Activated naive CD4-positive, alpha-beta T cell treated with anti-CD3 and anti-CD28 coated beads, Interleukin-2, amount 50 U/mL, for 24 hours (primary cell): ENCODE results near the gene TM4SF20.

Source experiments
- H3K27ac Mint-ChIP-seq: one replicate; pipeline ENCODE4 v1.8.0; 2021; ENCODE audit warnings: mild to moderate bottlenecking, mixed read lengths
- H3K27me3 Mint-ChIP-seq: one replicate; pipeline ENCODE4 v1.8.0; 2021; ENCODE audit warnings: mixed read lengths
- H3K36me3 Mint-ChIP-seq: one replicate; pipeline ENCODE4 v1.8.0; 2021; ENCODE audit warnings: mixed read lengths
- H3K4me1 Mint-ChIP-seq: one replicate; pipeline ENCODE4 v1.8.0; 2021; ENCODE audit warnings: mixed read lengths
- H3K4me3 Mint-ChIP-seq: one replicate; pipeline ENCODE4 v1.8.0; 2021; ENCODE audit warnings: mild to moderate bottlenecking, mixed read lengths
- H3K9me3 Mint-ChIP-seq: one replicate; pipeline ENCODE4 v1.8.0; 2021; ENCODE audit warnings: mixed read lengths

Gene TM4SF20

DNA sequence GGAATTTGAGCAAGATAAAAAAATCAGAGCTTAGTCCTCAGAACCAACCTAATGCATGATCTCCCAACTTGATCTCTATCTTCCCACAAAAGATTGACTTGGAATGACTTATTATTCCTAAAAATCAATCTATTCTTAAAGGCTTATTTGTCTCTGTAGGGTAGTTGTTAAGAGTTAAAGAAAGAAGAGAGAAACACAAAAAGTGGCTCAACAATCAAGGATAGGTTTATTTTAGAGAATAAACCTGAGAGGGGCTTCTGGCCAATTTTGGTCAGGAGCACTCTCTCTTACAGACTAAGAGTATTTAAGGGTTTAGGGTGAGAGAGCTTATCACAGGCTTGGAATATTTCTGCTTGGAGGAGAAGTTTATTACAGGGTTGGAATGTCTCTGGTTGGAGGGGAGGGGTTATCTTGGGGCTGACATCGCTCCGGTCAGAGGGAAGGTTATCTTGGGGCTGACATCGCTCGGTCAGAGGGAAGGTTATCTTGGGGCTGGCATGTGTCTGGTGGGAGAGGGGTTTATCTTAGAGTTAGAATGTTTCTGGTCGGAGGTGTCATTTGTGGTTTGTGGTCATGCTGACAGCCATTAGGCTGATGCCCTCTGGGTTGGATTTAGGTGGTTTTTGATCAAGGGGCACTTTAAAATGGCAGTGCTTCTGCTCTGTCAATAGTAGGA is 56.4 kb downstream of the TM4SF20 start:
- no peaks in the 10 kb centered on the region for H3K27me3 Mint-ChIP-seq
- peaks cover 3% of the 10 kb centered on the region for H3K9me3 Mint-ChIP-seq
- no peak overlapping the region for H3K4me3 Mint-ChIP-seq
- H3K4me1 Mint-ChIP-seq, result peaks cover 33% of the 10 kb centered on the region
- peaks cover 3% of the 10 kb centered on the region for H3K36me3 Mint-ChIP-seq
- no peak overlapping the region for H3K27ac Mint-ChIP-seq

DNA sequence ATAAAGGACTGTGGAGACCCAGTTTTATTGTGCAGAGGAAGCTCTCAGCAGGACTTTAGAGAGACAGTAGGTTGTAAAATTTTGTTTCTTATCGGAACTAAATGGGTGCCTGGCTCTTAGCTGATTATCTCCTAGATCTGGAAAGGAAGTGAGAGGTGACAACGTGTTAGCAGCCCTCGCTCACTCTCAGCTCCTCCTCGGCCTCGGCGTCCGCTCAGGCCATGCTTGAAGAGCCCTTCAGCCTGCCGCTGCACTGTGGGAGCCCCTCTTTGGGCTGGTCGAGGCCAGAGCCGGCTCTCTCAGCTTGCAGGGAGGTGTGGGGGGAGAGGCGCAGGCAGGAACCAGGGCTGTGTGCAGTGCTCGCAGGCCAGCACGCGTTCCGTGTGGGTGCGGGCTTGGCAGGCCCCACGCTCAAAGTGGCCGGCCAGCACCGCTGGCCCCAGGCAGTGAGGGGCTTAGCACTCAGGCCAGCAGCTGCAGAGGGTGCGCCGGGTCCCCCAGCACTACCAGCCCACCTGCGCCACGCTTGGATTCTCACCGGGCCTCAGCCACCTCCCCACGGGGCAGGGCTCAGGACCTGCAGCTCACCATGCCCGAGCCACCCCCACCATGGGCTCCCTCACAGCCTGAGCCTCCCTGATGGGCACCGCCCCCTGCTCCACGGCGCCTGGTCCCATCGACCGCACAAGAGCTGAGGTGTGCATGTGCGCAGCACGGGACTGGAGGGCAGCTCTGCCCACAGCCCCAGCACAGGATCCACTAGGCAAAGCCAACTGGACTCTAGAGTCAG is 58.6 kb downstream of the TM4SF20 start:
- no peaks in the 10 kb centered on the region for H3K27me3 Mint-ChIP-seq
- peaks cover 3% of the 10 kb centered on the region for H3K36me3 Mint-ChIP-seq
- H3K9me3 Mint-ChIP-seq, result peaks cover 11% of the 10 kb centered on the region
- no peak overlapping the region for H3K27ac Mint-ChIP-seq
- no peak overlapping the region for H3K4me3 Mint-ChIP-seq
- H3K4me1 Mint-ChIP-seq, result peaks cover 14% of the 10 kb centered on the region

- Mint-ChIP-seq H3K9me3 (peaks cover 11% of the 10 kb centered on the region), H3K27ac (no peak overlapping the region), H3K4me3 (no peak overlapping the region), H3K27me3 (no peaks in the 10 kb centered on the region), H3K36me3 (peaks cover 3% of the 10 kb centered on the region), H3K4me1 (no peaks in the 10 kb centered on the region)
Measured at GRCh38 chr2:227317834-227318233, 61.3 kb downstream of the TM4SF20 start.

GRCh38 chr2:227313310-227313709 is 65.8 kb downstream of the TM4SF20 start:
- Mint-ChIP-seq H3K27ac (no peak overlapping the region), H3K9me3 (peaks cover 11% of the 10 kb centered on the region), H3K36me3 (no peaks in the 10 kb centered on the region), H3K4me3 (no peak overlapping the region), H3K4me1 (no peaks in the 10 kb centered on the region), H3K27me3 (no peaks in the 10 kb centered on the region)

- no peak overlapping the region for H3K4me3 Mint-ChIP-seq
Measured at GRCh38 chr2:227312579-227312978, 66.5 kb downstream of the TM4SF20 start.

More at GRCh38 chr2:227312579-227312978, 66.5 kb downstream of the TM4SF20 start:
- no peaks in the 10 kb centered on the region for H3K4me1 Mint-ChIP-seq
- H3K36me3 Mint-ChIP-seq, result no peaks in the 10 kb centered on the region
- H3K27ac Mint-ChIP-seq, result no peak overlapping the region
- no peaks in the 10 kb centered on the region for H3K27me3 Mint-ChIP-seq
- peaks cover 8% of the 10 kb centered on the region for H3K9me3 Mint-ChIP-seq
